Stimulated activated naive CD4-positive, alpha-beta T cell treated with Interleukin-2 at 50 U/mL for 16 hours (primary cell): ENCODE results near the gene OTOL1.

Experiments used
- DNase-seq: peaks from one replicate; lab custom pipeline; 2025; lab: John Stamatoyannopoulos, UW

OTOL1 gene

DNA sequence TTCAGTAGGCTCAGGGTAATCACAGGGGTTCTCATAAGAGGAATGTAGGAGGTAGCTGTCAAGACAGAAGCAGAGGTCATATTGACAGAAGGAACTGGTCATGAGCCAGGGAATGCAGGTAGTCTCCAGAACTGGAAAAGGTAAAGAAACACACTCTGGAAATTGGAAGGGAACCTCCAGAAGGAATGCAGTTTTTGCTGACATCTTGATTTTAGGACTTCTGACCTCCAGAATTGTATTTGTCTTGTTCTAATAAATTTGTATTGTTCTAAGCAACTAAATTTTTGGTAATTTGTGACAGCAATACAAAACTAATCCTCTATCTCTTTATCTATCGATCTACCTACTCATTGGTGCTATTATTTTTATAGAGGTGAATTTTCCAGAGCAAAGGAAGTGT, 49.2 kb downstream of the OTOL1 start:
- DNase-seq: no peak

DNA sequence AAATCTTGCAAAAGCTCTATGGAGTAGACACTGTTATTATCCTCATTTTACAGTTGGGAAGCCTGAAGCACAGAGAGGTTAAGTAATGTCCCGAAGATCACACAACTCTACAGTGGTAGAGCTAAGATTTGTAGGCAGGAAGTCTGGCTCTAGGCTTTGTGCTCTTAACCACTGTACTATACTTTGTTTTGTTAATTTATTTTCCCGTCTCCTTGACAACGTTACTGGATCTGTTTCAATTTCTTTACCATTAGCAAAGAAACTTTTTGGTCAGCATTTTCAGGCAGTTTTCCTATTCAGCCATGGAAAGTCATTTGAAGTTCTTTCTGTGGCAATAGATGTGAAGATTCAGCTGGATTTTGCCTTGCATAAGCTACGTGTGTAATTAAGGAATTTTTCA, 51.7 kb downstream of the OTOL1 start:
- no peak for DNase-seq

DNA sequence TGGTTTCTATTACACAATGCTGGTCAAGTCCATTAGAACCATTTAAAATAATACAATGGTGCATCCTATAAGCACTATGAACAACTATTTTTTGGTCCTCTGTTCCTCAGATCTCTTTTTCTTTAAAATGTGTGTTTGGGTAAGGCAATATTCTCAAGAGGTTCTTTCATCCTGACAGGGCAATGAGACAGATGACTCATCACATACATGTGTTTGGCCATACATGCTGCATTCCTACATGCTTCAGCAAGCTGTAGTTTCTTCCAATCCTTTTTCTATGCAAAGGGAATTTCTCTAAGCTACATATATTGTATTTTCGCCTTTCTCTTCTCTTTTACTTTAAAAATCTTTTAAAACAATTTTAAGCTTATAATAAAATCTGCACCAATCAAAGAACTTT, 52.7 kb downstream of the OTOL1 start:
- no peak for DNase-seq

DNA sequence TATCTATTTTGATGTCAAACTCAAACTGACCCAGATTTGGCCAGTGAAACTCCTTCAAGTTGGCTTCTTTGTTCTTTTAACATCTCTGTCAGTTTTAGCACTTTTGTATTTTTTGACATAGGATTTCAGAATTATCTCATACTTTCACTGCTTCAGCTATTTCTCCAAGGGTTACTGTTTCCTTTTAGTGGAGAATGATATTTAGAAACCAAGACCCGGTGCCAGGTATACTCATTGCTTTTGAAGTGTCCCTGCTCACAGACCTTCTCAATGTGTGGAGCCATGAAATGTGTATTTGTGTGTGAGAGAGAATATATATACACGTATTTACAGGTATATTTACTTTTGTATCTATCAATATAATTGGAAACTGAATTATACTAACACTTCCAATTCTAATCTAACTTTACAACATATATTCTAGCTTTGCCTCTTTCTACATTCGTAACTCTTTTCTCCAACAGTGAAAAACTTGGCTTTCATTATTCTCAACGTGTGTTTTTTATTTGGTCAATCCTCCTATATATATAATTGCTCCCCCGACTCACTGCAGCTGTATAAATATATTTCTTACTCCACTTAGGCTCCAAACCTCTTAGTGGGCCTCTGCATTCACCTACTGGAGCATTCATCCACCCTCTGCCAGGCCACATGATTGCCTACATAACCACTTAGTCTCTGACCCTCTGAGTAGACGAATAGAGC, 54.0 kb downstream of the OTOL1 start:
- no peak for DNase-seq

DNA sequence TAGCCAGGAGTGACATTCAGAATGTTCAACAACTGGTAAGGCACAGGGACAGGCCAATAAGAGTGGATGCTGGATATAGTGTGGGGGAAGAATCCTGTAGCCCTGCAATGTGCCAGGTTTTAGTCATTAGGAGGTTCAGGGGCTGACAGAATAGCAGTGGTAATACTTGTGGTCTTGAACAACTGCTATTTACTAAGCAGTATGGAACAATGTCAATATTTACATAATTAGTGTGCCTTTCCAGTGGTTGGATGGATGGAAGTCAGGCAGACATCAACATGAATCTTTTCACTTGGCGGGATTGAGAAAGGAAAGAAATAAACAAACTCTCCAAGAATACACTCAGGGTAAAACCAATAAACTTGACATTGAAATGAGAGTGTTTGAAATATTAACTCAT, 55.1 kb downstream of the OTOL1 start:
- no peak for DNase-seq

DNA sequence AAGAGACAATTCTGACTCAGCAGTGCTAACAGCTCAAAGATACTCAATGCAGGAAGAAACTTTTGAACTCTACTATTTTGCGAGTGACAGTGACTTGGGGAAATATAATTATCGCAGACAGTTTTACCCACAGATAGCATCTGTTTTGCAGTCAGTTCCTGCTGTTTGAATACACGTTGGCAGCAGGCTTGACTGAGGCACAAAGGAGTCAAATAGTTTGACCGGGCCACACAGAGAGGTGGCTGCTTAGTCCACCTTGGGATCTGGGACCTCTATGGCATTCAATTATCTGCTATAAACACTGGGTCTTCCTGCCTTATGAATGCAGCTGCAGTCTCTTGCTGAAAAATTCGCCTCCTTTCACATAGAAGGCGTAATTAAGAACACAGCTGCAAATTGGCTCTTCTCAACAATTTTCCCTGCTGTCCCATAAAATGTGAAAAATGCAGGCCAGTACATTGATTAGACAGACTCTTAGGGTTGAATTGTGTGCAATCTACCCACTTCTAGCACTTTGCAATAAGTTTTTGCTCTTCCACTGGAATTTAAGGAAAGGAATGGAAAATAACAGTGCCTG, 56.5 kb downstream of the OTOL1 start:
- DNase-seq: no peak
